ENCODE data around the gene TKT.

- TF ChIP-seq CTCF (IDR thresholded peaks at IDR 0.05) (no peak), POLR2A (IDR thresholded peaks at IDR 0.05) (no peak)
These were observed 43.8 kb downstream of the TKT start for GRCh38 chr3:53211706-53212702.

Data from testis (tissue), 2 donors.